SK-N-MC (cell line): ENCODE data around the gene C6orf141.

Source experiments
- DNase-seq: peaks from one replicate; pipeline ENCODE4 v3.0.0-alpha.2; 2011; ENCODE audit warnings: low read depth, low spot score
- H3K27ac ChIP-seq: fragments of 200-600 bp; sonication (generic); 2 replicates; pipeline ENCODE4 v1.5.1; 2016; ENCODE audit warnings: mixed run types
- H3K36me3 ChIP-seq: fragments of 200-600 bp; sonication (generic); 2 replicates; pipeline ENCODE4 v1.6.1; 2017; ENCODE audit warnings: antibody characterized with exemption, low read length, mixed read lengths; ENCODE audit not compliant: insufficient read depth
- H3K4me3 ChIP-seq: fragments of 200-600 bp; sonication (generic); 2 replicates; pipeline ENCODE4 v1.5.1; 2016
- H3K9ac ChIP-seq: fragments of 200-600 bp; sonication (generic); 2 replicates; pipeline ENCODE4 v1.8.0; 2017; ENCODE audit warnings: mixed run types, mixed read lengths; ENCODE audit not compliant: insufficient read length
- H3K9me3 ChIP-seq: fragments of 200-600 bp; sonication (generic); 2 replicates; pipeline ENCODE4 v1.6.1; 2017; ENCODE audit warnings: low read depth, mild to moderate bottlenecking, antibody characterized with exemption, low read length, moderate library complexity, mixed read lengths
- EZH2 ChIP-seq: fragments of 200-600 bp; sonication (generic); IDR thresholded peaks from one replicate; pipeline ENCODE4 v1.6.1; 2017; ENCODE audit warnings: antibody characterized with exemption
- FOXP2 ChIP-seq: optimal IDR thresholded peaks from 2 replicates; pipeline ENCODE3; 2011; ENCODE audit warnings: mild to moderate bottlenecking, moderate library complexity; ENCODE audit not compliant: insufficient read depth; ENCODE audit errors: extremely low read length, control extremely low read depth
- POLR2AphosphoS5 ChIP-seq: IDR thresholded peaks from 2 replicates; pipeline ENCODE4 v1.6.1; 2012; ENCODE audit warnings: mild to moderate bottlenecking, low read depth, low read length, borderline replicate concordance

The C6orf141 gene

GRCh38 chr6:49557177-49557576, 6.7 kb downstream of the C6orf141 start:
- no peaks in the 10 kb centered on the region for H3K9me3 ChIP-seq
- H3K36me3 ChIP-seq: no peaks in the 10 kb centered on the region
- H3K9ac ChIP-seq: no peak overlapping the region
- no peak overlapping the region for H3K27ac ChIP-seq
- no peak for DNase-seq
- TF ChIP-seq FOXP2 (no peak), POLR2AphosphoS5 (0 out of 2 replicates have a peak, but pooled peaks have one; percentile 1), EZH2 (no peak)
- H3K4me3 ChIP-seq: no peak overlapping the region

GRCh38 chr6:49558238-49558637, 7.8 kb downstream of the C6orf141 start:
- Histone ChIP-seq H3K27ac (no peak overlapping the region), H3K4me3 (no peak overlapping the region)
- no peak for TF ChIP-seq EZH2

GRCh38 chr6:49563006-49563886, 12.8 kb downstream of the C6orf141 start:
- DNase-seq: no peak
- H3K9ac ChIP-seq: no peak overlapping the region
- H3K4me3 ChIP-seq: no peak overlapping the region
- TF ChIP-seq POLR2AphosphoS5: no peak
- TF ChIP-seq EZH2: no peak
- no peak for TF ChIP-seq FOXP2
- no peak overlapping the region for H3K27ac ChIP-seq
- no peaks in the 10 kb centered on the region for H3K36me3 ChIP-seq
- H3K9me3 ChIP-seq: no peaks in the 10 kb centered on the region

More at GRCh38 chr6:49558238-49558637, 7.8 kb downstream of the C6orf141 start:
- H3K9ac ChIP-seq: no peak overlapping the region
- no peak for DNase-seq
- no peaks in the 10 kb centered on the region for H3K9me3 ChIP-seq
- no peaks in the 10 kb centered on the region for H3K36me3 ChIP-seq

DNA sequence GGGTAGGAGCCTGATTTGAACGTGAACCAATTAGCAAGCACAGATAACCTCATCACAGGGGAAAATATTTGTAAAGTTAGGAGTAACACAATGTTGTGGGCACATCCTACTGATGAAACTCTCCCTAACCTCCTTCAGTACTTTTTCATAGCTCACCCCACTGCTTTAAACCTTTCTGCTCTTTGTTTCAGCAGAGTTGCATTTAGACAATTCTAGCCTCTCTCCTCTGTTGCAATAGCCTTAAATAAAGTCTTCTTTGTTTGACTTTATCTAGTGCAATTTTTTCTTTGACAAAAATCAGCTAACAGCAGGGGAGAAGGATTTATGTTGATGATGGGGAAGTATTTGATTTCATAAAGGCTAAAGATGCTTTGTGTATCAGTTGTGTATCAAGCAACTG, 14.1 kb downstream of the C6orf141 start:
- H3K36me3 ChIP-seq: no peaks in the 10 kb centered on the region
- H3K9ac ChIP-seq: no peak overlapping the region
- H3K9me3 ChIP-seq: no peaks in the 10 kb centered on the region
- no peak overlapping the region for H3K27ac ChIP-seq
- no peak overlapping the region for H3K4me3 ChIP-seq
- TF ChIP-seq FOXP2 (no peak), EZH2 (no peak), POLR2AphosphoS5 (no peak)
- DNase-seq: no peak

GRCh38 chr6:49565261-49565660, 14.8 kb downstream of the C6orf141 start:
- TF ChIP-seq FOXP2 (no peak), POLR2AphosphoS5 (no peak), EZH2 (no peak)
- H3K4me3 ChIP-seq: no peak overlapping the region
- H3K27ac ChIP-seq: no peak overlapping the region
- H3K36me3 ChIP-seq: no peaks in the 10 kb centered on the region
- no peak for DNase-seq
- no peak overlapping the region for H3K9ac ChIP-seq
- H3K9me3 ChIP-seq: no peaks in the 10 kb centered on the region

GRCh38 chr6:49565855-49566254, 15.4 kb downstream of the C6orf141 start:
- no peak overlapping the region for H3K4me3 ChIP-seq
- H3K9me3 ChIP-seq: no peaks in the 10 kb centered on the region
- H3K9ac ChIP-seq: no peak overlapping the region
- no peak overlapping the region for H3K27ac ChIP-seq
- TF ChIP-seq EZH2 (no peak), POLR2AphosphoS5 (no peak), FOXP2 (no peak)
- no peak for DNase-seq
- H3K36me3 ChIP-seq: no peaks in the 10 kb centered on the region

GRCh38 chr6:49570474-49571079, 20.1 kb downstream of the C6orf141 start:
- H3K9me3 ChIP-seq: no peaks in the 10 kb centered on the region
- H3K9ac ChIP-seq: peak overlapping the region; percentile 19
- TF ChIP-seq EZH2 (no peak), POLR2AphosphoS5 (no peak), FOXP2 (no peak)
- no peaks in the 10 kb centered on the region for H3K36me3 ChIP-seq
- DNase-seq: peak; percentile 34
- H3K4me3 ChIP-seq: no peak overlapping the region
- peak overlapping the region; percentile 33; the same call in 1 of the 2 replicates for H3K27ac ChIP-seq

DNA sequence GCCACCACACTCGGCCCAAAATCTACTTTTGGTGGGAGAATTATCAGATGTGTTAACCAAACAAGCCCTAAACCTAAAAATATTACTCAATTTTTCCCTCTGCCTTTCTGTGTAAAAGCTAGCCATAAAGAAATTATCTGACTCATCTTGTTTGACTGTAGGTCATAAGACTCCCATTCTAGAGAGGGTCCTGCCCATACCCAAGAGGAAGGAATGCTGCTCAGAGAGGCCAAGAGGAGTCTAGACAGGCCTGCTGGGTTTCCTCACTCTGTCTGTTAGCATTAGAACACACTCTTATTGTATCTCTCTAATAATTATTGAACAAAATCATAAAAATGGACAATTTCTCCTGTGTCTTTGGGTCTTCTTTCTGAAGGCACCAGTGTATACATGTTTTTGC, 26.1 kb downstream of the C6orf141 start:
- no peak for TF ChIP-seq FOXP2
- no peak for TF ChIP-seq POLR2AphosphoS5
- TF ChIP-seq EZH2: no peak
- no peak for DNase-seq
- no peak overlapping the region for H3K4me3 ChIP-seq
- H3K9me3 ChIP-seq: no peaks in the 10 kb centered on the region
- no peak overlapping the region for H3K27ac ChIP-seq
- no peaks in the 10 kb centered on the region for H3K36me3 ChIP-seq
- no peak overlapping the region for H3K9ac ChIP-seq

DNA sequence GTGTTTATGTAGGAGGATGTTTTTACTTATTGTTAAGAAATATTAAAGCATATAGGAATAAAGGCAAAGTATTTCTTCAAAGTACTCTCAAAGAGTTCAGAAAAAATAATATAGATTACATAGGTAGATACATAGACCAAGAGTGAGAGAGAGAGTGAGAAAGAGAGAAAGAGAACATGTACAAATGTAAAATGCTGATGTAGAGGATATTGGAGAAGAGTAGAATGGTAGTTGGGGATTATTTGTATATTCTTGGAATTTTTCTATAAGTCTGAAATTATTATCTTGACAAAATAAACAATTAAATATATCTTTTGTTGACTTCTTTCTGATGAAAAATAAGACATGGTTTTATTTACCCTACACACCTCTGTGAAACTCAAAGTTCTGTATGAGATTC, 29.2 kb downstream of the C6orf141 start:
- DNase-seq: no peak
- no peaks in the 10 kb centered on the region for H3K9me3 ChIP-seq
- H3K9ac ChIP-seq: no peak overlapping the region
- H3K36me3 ChIP-seq: no peaks in the 10 kb centered on the region
- no peak overlapping the region for H3K27ac ChIP-seq
- TF ChIP-seq FOXP2 (no peak), EZH2 (no peak), POLR2AphosphoS5 (no peak)
- no peak overlapping the region for H3K4me3 ChIP-seq
